Ascending aorta (tissue), 2 donors: ENCODE measurements around the gene POLE4. TPM values are rescaled to one million over a fixed set of nuclear protein-coding genes. Genes with fewer than 3 reads are reported as not detected.

ENCODE experiments used
- DNase-seq, 2 donors: peaks; one replicate each; pipeline ENCODE4 v3.0.0-alpha.2; 2019; ENCODE audit warnings: low spot score in 2 of 2
- H3K27ac ChIP-seq, 2 donors: fragments of 200-600 bp; sonication (generic); one replicate each; pipeline ENCODE4 v1.5.1; 2016 to 2017; ENCODE audit warnings: mild to moderate bottlenecking in 1 of 2
- H3K27me3 ChIP-seq: fragments of 200-600 bp; sonication (generic); one replicate; pipeline ENCODE4 v1.5.1; 2017
- H3K36me3 ChIP-seq, 2 donors: fragments of 200-600 bp; sonication (generic); one replicate each; pipeline ENCODE4 v1.5.1; 2016
- H3K4me1 ChIP-seq, 2 donors: fragments of 200-600 bp; sonication (generic); one replicate each; pipeline ENCODE4 v1.5.1; 2016 to 2017; ENCODE audit warnings: mild to moderate bottlenecking in 1 of 2
- H3K4me3 ChIP-seq, 2 donors: fragments of 200-600 bp; sonication (generic); one replicate each; pipeline ENCODE4 v1.5.1; 2016 to 2017; ENCODE audit warnings: mild to moderate bottlenecking in 1 of 2
- H3K9me3 ChIP-seq, 2 donors: fragments of 200-600 bp; sonication (generic); one replicate each; pipeline ENCODE4 v1.5.1; 2016
- intact Hi-C: fragments of 100-400 bp; cut with DNase I; formaldehyde crosslinking; loops from one replicate; pipeline ENCODE4 v1.15.1; 2023
- total RNA-seq: library from RNA; depleted of rRNA; stranded (reverse); fragments of >200 nt; gene quantifications from one replicate; pipeline ENCODE4 v1.1.0, GENCODE V29; 2016
- TF ChIP-seq, protein P1 (sequence below), 3 experiments: fragments of 200-600 bp in 2 of 3; fragments of 450-650 bp in 1 of 3; sonication (generic) in 2 of 3; IDR thresholded peaks; one replicate each; pipeline ENCODE4 v1.5.1; 2016 to 2019; ENCODE audit warnings: antibody characterized with exemption in 3 of 3, mild to moderate bottlenecking in 1 of 3, moderate library complexity in 1 of 3

The POLE4 gene
- total RNA-seq, 1 donor from 2014 or later: 57.5 TPM

DNA sequence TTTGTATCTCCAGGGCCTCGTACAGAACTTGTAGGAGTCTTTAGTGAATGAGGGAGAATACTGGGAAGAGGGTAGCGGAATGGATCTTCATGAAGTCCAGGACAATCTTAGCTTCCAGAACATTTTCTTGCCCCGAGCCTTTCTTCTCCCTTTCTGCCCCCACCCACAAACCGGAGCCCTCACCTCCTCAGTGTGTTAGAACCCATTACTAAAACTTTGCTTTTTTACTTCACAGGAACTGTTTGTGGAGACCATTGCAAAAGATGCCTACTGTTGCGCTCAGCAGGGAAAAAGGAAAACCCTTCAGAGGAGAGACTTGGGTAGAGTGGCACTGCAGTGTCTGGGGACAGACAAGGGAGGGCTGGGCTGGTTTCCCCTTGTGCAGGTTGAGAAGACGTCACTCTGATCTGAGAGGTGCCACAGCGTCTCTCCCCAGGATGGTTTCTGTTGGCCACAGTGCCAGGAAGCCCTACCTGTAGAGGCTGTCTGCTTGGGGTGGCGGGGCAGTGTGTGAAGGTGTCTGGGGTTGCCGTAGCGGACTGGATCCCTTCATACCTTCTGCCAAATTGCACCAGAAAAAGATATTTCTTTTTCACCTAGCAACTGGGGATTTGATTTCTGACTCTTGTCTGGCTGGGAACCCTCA lies 786 bp downstream of the POLE4 start:
- no peaks in the 10 kb centered on the region for H3K36me3 ChIP-seq
- H3K4me1 ChIP-seq: peaks cover 3 to 5% of the 10 kb centered on the region in 2 donors
- H3K4me3 ChIP-seq: peak overlapping the region; percentile 65 to 79
- intact Hi-C loops: loop anchor here (10.0 kb wide), 1 partner anchor 186 kb away; no protein-coding TSS in a partner anchor
- no peak for DNase-seq
- TF ChIP-seq, protein P1, sequence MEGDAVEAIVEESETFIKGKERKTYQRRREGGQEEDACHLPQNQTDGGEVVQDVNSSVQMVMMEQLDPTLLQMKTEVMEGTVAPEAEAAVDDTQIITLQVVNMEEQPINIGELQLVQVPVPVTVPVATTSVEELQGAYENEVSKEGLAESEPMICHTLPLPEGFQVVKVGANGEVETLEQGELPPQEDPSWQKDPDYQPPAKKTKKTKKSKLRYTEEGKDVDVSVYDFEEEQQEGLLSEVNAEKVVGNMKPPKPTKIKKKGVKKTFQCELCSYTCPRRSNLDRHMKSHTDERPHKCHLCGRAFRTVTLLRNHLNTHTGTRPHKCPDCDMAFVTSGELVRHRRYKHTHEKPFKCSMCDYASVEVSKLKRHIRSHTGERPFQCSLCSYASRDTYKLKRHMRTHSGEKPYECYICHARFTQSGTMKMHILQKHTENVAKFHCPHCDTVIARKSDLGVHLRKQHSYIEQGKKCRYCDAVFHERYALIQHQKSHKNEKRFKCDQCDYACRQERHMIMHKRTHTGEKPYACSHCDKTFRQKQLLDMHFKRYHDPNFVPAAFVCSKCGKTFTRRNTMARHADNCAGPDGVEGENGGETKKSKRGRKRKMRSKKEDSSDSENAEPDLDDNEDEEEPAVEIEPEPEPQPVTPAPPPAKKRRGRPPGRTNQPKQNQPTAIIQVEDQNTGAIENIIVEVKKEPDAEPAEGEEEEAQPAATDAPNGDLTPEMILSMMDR (IDR thresholded peaks at IDR 0.05): no peak
- H3K27me3 ChIP-seq: no peaks in the 10 kb centered on the region
- H3K9me3 ChIP-seq: no peaks in the 10 kb centered on the region
- H3K27ac ChIP-seq: peak overlapping the region; percentile 85 to 91

DNA sequence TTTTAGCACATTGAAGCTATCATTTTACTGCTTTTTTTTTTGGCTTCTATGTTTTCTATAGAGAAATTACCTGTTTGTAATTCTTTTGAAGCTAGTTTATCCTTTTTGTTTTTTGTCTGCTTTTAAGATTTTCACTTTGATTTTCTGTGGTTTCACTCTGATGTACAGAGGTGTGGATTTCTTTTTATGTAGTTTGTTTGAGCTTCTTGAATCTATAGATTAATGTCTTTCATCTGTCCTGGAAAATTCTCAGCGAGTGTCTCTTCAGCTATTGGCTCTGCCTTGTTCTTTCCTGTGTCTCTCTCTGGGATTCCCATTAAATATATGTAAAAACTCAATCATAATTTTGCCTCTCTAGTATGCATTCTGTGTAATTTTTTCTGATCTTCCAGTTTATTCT lies 8.4 kb downstream of the POLE4 start:
- Histone ChIP-seq H3K4me1 (no peaks in the 10 kb centered on the region), H3K9me3 (peaks cover 0 to 16% of the 10 kb centered on the region in 2 donors), H3K4me3 (no peak overlapping the region), H3K27me3 (no peaks in the 10 kb centered on the region), H3K27ac (no peak overlapping the region), H3K36me3 (peaks cover 2 to 40% of the 10 kb centered on the region in 2 donors)
- TF ChIP-seq, protein P1 (IDR thresholded peaks at IDR 0.05): no peak
- DNase-seq: no peak
- intact Hi-C loops: no loop called here

DNA sequence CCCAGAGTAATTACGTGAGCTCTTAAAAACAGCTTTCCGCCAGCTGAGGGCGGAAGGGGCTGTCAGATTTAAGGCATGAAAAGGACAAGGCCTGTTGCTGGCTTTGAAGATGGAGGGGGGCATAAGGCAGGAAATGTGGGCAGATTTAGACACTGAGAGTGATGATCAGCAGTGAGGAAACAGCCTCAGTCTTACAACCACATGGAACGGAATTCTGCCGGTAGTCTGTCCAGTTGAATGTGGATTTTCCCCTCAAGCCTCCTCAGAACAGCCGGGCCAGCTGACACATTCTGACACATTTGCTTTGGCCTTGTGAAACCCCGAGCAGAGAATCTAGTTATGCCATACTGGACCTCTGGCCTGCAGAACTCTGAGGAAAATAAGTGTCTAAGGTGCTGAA lies 16.6 kb downstream of the POLE4 start:
- DNase-seq: no peak
- no peaks in the 10 kb centered on the region for H3K9me3 ChIP-seq
- H3K36me3 ChIP-seq: no peaks in the 10 kb centered on the region
- no peak overlapping the region for H3K4me3 ChIP-seq
- H3K27ac ChIP-seq: no peak overlapping the region
- intact Hi-C loops: no loop called here
- TF ChIP-seq, protein P1 (IDR thresholded peaks at IDR 0.05): no peak
- no peaks in the 10 kb centered on the region for H3K4me1 ChIP-seq
- H3K27me3 ChIP-seq: no peaks in the 10 kb centered on the region

DNA sequence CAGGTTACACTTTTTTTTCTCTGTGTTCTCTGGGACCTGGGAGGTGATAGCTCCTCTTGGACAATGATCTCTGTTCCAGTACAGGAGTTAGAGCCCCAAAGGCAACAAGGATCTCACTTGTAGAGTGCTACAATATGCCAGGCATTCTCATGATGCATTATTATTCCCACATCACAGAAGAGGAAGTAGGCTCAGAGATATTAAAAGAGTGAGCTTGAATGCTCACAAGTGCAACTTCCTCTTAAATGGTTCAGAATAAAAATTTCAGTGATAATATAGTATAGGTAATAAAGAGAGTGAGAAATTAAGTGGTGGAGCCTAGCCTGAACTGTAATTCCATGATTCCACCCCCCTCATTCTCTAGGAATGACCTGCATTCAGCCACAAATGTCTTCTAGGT lies 21.4 kb downstream of the POLE4 start:
- intact Hi-C loops: no loop called here
- no peaks in the 10 kb centered on the region for H3K9me3 ChIP-seq
- H3K27ac ChIP-seq: no peak overlapping the region
- no peaks in the 10 kb centered on the region for H3K4me1 ChIP-seq
- TF ChIP-seq, protein P1 (IDR thresholded peaks at IDR 0.05): no peak
- DNase-seq: no peak
- H3K36me3 ChIP-seq: no peaks in the 10 kb centered on the region
- H3K4me3 ChIP-seq: no peak overlapping the region
- no peaks in the 10 kb centered on the region for H3K27me3 ChIP-seq

DNA sequence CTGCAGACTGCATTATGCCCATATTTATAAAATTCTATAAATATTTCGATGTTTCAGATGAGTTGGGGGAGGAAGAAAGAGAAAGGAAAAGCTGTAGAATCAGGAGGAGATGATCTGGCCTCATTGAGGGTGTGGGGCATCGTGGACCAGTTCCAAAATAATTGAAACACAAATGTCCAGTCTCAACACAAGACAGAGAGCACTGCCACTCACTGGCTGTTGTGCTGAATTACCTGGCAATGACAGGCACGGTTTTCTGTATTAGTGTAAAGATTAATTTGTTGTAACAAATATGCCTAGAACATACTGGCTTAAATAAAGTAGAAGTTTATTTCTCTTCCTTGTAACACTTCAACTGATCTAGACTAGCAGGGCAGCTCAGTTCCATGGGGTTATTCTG lies 24.1 kb downstream of the POLE4 start:
- TF ChIP-seq, protein P1 (IDR thresholded peaks at IDR 0.05): no peak
- no peaks in the 10 kb centered on the region for H3K4me1 ChIP-seq
- no peaks in the 10 kb centered on the region for H3K9me3 ChIP-seq
- no peaks in the 10 kb centered on the region for H3K27me3 ChIP-seq
- H3K4me3 ChIP-seq: no peak overlapping the region
- H3K27ac ChIP-seq: no peak overlapping the region
- no peak for DNase-seq
- H3K36me3 ChIP-seq: no peaks in the 10 kb centered on the region
- intact Hi-C loops: no loop called here
